GM10847 (cell line): ENCODE data around the gene ARF1.

Experiments used
- POLR2A ChIP-seq: IDR thresholded peaks from 2 replicates; pipeline ENCODE4 v1.6.1; 2011; ENCODE audit not compliant: insufficient read length; ENCODE audit errors: extremely low read depth

The ARF1 gene

DNA sequence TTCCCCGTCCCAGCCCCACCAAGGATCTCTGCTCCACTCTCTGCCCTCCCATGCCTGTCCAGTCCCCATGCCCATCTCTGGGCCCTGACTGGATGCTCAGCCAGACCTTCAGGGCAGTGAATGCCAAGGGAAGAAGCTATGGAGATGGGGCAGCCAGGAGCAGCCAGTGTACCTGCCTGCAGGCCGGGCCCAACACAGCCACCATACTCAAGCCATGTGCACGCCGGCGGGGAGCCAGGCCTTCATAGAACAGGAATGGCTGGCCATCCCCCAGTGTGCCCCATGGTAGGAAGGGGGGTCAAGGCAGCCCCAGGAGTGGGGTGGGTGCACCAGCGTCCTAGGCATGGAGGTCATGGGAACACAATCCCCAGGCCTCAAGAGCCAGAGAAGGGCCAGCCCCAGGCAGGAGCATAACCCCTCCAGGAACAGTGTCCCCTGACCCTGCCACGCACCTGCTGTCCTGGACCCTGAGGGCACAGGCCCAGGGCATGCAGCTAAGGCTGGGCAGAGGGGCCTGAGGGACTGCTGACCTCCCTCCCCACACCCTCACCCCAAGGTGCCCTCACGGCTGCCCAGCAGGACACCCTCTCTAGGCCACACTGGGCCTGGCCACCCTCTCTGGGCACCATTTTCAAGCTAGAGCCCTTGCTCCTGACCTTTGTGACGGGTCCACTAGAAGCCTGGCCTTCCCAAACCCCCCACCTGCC is 20.3 kb upstream of the ARF1 start:
- no peak for TF ChIP-seq POLR2A

DNA sequence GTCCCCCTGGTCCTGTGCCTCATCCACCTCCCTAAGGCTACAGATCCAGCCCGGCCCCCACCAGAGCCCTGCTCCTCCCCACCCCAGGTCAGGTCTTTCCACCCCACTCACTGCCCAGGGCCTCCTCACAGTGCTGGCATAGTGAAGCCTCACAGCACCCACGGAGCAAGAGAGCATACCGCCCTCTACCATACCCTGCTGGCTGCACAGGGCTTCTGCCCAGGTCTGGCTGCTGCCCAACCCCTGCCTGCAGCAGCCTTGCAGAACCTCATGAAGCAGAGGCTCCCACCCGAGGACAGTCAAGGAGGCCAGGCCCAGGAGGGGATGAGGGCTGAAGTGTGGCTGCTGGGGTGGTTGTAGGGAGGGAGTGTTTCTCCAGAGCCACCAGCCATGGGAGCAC is 19.7 kb upstream of the ARF1 start:
- TF ChIP-seq POLR2A: no peak

DNA sequence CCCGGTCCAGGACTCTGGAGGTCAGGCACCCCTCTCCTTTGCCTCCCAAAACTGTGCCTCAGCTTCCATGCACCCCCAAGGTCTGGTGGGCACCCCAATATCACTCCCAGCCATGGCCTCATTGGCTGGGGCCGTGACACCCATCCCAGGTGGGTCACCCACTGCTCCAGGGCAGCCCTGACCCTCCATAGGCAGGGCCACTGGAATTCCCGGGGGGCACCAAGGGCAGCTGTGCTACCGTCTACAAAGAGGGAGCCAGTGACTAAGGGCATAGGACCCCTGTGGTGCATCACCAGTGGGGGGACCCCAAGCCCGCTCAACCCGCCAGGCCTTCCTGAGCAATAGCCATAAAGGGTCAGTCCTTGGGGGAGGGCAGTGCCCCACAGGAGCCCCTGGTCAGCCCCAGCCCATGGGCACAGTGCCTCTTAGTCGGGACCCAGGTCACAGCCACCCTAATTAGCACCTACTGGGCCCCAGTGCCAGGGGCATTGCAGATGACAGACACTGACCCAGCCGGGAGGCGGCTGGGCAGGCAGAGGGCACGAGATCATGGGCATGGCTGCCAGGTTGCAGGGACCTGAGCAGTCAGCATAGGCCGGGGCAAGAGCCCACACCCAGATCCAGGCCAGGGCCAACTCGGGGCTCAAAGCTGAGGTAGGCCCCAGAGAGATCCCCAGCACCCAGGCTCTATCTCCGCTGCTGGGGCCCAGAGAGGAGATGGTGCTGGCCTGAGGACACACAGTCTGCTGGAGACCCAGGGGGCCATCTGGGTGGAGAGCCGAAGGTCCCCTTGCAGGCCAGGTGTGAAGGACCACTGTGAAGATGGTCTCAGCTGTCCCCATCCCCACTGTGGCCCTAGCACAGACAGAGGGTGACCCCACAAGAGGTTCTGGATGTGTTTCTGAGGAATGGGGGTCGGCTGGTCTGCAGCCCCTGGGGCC is 19.0 kb upstream of the ARF1 start:
- no peak for TF ChIP-seq POLR2A

DNA sequence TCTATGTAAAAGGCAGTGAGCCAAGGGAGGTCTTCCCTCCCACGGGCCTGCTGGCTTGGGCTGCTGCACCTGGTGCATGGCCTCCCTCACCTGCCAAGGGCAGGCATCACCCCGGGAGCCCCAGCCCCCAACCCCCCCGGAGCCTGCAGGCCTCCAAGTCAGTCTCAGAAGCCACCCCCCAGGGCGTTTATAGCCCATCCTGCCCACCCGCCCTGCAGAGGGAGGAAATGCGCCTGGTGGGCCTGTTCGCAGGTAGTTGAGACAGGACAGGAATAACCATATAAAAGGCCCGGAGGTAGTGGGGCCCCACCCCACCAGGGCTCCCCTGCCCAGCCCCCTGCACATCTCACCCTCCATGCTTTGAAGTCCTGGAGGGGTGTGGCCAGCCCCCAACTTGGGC is 18.2 kb upstream of the ARF1 start:
- TF ChIP-seq POLR2A: no peak

DNA sequence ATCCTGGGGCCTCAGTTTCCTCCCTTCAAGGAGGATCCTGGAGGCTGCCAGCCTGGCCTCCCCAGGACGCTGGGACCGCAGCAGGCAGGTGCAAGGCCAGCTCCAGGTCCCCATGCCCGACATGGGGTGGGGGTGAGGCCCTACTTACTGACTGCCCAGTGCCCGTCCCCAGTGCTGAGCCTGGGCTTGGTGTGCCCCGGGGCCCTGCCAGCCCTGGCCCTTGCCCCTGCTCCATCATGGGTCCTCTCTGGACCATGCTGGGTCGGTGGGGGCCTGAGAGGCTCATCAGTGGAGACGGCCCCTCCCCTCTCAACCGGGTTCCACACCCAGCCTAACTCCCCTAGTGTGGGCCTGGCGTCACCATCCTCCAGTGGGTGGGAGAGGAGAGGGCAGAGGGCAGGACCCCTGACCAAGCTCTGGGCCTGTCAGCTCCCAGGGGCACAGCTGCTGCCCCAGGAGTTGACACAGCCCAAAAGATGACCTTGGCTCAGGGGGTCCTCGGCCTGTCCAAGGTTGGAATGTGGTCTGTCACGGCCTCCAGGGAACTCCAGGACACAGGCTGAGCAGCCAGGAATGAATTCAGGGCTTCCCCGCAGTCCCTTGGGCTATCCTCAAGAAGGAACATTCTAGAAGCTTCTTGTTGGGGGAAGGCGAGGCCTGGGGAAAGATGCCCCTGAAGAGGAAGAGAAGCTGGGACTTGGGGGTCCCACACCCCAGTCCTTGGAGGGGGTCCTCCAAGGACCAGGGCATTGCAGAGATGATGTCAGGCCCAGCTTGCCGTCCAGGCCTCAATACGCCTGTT is 17.6 kb upstream of the ARF1 start:
- TF ChIP-seq POLR2A: no peak

DNA sequence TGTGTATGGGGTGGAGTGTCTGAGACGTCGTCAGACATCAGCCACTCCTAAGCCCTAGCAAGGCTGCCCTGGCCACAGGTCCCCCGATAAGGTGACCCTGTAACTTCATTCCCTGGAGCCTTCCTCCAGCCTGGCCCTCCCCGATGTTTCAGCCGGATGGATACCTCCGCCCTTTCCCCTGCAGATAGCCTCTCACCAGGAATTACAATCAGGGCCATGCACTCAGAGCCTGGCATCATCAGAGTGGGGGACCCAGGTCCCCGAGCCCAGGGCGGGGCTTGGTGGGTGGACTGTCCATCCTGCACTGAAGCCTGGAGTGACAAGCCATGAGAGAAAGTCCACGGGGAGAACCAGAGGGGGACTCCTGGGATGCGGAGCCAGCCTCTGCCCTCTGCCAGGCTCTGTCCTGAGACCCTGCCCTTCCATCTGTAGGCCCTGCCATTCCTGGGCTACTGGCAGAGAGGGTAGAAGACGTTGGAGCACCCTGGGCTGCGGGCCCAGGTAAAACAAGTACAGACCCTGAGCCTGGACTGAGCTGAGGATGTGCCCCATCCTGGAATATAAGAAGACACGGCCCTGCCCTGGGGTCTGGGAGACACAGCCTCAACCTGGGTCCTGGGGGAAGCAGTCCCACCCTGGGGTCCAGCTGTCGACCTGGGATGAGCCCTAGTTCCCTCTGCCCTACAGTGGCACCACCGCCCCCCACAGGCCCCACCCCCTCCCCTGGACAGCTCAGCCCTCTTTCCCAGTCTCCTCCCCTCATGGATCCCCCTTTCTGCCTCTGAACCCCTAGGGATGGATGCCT is 16.8 kb upstream of the ARF1 start:
- TF ChIP-seq POLR2A: no peak

DNA sequence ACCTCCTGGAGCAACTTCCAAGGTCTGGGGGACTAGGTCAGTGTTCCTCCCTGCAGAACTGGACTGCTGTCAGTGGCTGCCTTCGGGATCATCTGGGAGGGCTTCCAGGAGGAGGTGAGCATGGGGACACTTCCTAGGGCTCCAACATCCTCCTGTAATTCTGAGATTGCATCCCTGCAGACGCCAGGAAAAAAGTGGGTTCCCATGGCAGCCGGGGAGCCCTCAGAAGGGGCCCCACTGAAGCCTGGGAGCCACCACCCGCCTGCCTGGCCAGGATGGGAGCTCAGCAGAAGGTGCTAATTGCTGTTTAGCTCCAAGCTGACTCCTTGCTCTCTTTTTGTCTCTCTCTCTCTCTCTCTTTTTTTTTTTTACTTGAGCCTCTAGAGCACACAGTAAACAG is 16.1 kb upstream of the ARF1 start:
- TF ChIP-seq POLR2A: no peak

DNA sequence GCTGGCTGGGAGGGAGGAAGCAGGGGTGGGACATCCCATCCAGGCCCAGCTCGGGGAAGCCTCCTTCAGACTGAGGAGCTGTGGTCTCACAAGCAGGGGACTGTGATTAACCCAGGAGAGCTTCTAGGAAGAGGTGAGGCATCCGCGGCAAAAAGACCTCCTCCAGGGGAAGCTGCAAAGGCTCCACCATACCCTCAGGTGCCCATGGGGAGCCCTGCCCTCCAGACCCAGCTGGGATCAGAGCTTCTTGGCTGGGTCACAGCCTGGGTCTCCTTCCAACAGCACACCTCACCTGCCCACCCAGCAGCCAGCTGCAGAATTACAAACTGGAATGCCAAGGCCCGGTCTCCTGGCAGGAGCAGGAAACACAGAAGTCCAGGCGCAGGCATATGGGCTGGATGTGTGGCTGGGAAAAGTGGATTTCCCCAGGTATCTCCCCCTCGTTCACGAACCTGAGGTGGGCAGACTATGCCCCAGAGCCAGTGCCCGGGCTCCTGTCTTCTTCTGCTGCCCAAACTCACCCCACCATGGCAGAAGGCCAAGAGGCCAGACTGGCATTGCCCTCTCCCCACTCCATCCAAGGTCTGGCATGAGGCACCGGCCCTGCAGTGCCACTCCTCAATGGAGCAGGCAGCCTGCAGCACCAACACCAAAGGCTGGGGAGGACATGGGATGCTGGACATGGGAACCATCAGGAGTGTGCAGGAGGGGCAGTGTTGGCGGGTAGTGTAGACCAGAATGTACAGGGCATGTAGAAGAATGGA is 15.4 kb upstream of the ARF1 start:
- TF ChIP-seq POLR2A: no peak

DNA sequence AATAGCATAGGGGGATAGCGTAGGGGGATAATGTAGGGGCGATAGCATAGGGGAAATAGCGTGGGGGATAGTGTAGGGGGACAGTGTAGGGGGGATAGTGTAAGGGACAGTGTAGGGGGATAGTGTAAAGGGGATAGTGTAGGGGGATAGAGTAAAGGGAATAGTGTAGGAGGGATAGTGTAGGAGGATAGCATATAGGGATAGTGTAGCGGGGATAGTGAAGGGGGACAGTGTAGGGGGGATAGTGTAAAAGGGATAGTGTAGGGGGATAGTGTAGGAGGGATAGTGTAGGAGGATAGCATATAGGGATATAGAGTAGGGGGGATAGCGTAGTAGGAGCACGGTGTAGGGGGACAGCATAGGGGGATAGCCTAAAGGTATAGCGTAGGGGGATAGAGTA is 14.1 kb upstream of the ARF1 start:
- no peak for TF ChIP-seq POLR2A

DNA sequence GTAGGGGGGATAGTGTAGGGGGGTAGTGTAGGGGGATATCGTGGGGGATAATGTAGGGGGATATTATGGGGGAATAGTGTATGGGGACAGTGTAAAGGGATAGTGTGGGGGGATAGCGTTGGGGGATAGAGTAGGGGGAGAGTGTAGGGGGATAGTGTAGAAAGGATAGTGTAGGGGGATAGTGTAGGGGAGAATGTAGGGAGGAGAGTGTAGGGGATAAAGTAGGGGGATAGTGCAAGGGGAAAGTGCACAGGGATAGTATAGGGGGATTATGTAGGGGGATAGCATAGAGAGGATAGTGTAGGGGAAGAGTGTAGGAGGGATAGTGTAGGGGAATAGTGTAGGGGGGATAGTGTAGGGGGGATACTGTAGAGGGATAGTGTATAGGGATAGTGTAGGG is 12.3 kb upstream of the ARF1 start:
- TF ChIP-seq POLR2A: no peak

DNA sequence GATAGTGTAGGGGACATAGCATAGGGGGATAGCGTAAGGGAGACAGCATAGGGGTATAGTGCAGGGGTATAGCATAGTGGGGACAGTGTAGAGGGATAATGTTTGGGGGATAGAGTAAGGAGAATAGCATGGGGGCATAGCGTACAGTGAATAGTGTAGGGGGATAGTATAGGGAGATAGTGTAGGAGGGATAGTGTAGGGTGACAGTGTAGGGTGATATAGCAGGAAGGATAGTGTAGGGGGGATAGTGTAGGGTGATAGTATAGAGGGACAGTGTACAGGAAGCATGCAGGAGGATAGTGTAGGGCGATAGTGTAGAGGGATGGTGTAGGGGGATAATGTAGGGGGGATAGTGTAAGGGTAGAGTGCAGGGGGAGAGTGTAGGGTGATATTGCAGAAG is 11.7 kb upstream of the ARF1 start:
- no peak for TF ChIP-seq POLR2A

DNA sequence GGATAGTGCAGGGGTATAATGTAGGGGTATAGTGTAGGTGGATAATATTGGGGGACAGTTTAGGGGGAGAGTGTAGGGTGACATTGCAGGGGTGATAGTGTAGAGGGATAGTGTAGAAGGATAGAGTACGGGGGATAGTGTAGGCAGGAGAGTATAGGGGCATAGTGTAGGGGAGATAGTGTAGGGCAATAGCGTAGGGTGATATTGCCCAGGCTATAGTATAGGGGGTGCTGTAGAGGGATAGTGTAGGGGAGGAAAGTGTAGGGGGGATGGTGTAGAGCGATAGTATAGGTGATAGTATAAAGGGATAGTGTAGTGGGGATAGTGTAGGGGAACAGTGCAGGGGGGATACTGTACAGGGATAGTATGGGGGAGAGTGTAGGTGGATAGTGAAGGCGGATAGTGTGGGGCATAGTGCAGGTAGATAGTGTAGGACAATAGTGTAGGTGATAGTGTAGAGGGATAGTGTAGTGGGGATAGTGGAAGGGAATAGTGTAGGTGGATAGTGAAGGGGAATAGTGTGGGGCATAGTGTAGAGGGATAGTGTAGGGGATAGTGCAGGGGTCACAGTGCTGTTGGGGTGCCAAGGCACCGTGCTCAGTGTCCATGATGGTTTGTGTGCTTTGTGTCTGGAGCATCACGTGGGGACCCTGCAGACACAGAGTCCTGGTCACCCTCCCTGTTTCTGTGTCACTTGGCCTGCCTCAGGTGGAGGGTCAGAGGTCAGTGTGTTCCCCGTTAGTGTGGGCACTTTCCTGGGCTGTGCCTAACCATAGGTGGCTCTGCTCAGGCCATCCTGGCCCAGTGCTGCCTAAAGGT is 10.5 kb upstream of the ARF1 start:
- no peak for TF ChIP-seq POLR2A

DNA sequence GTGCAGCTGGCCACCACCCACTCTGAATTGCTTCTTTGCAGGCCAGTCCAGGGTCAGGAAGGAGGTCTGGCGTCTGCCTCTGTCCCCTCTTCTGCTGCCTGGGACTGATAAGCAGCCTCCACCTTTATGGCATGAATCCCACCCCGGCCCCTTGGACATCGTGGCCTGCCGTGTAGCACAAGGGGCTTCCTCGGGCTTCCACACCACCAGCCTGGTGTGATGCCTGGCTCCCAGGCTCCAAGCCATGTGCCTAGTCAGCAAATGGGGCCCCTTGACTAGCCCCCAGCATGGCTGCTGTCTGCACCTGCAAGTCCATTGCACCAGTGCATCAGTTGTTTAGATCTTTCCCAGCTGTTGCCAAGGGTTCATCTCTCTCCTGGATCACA is 9.9 kb upstream of the ARF1 start:
- no peak for TF ChIP-seq POLR2A
